Activated B cell treated with CpG ODN at 0.5 μM for 24 hours (primary cell): ENCODE data around the gene DACT2. TPM values are rescaled to one million over a fixed set of nuclear protein-coding genes. Genes with fewer than 3 reads are reported as not detected.

ENCODE experiments used
- ATAC-seq: fragments of 200-7000 bp; cut with Tn5 transposase; one replicate; pipeline ENCODE4 v1.10.0; 2021; ENCODE audit warnings: low read depth, mild to moderate bottlenecking, moderate library complexity
- CTCF ChIA-PET: fragments of 350-600 bp; sonication (Branson Sonifier 250); formaldehyde crosslinking; loops from one replicate; lab custom pipeline; 2021; ENCODE audit warnings: antibody characterized with exemption; lab: Charles Lee
- POLR2A ChIA-PET: fragments of 350-600 bp; sonication (Branson Sonifier 250); formaldehyde crosslinking; loops from one replicate; lab custom pipeline; 2021; ENCODE audit warnings: antibody characterized with exemption; lab: Charles Lee
- DNase-seq: peaks from one replicate; pipeline ENCODE4 v3.0.0; 2022
- H3K27ac Mint-ChIP-seq: one replicate; pipeline ENCODE4 v1.8.0; 2020; ENCODE audit warnings: mixed read lengths
- H3K27me3 Mint-ChIP-seq: one replicate; pipeline ENCODE4 v1.8.0; 2021; ENCODE audit warnings: mixed read lengths
- H3K36me3 Mint-ChIP-seq: one replicate; pipeline ENCODE4 v1.8.0; 2021; ENCODE audit warnings: low read depth, mixed read lengths
- H3K4me1 Mint-ChIP-seq: one replicate; pipeline ENCODE4 v1.8.0; 2021; ENCODE audit warnings: mixed read lengths
- H3K4me3 Mint-ChIP-seq: one replicate; pipeline ENCODE4 v1.8.0; 2020; ENCODE audit warnings: mild to moderate bottlenecking, mixed read lengths
- H3K9me3 Mint-ChIP-seq: one replicate; pipeline ENCODE4 v1.8.0; 2020; ENCODE audit warnings: mixed read lengths
- intact Hi-C: fragments of 100-400 bp; cut with micrococcal nuclease; formaldehyde crosslinking; loops from one replicate; pipeline ENCODE4 v1.15.1; 2024
- total RNA-seq: library from RNA; stranded (reverse); gene quantifications from 2 replicates; pipeline ENCODE4 v1.2.3, GENCODE V29; 2022
- TF ChIP-seq, protein P1 (sequence below): fragments of 200-600 bp; IDR thresholded peaks from one replicate; pipeline ENCODE4 v1.8.0; 2022; ENCODE audit warnings: antibody characterized with exemption, mild to moderate bottlenecking

Gene DACT2
- total RNA-seq, 1 donor from 2014 or later: not detected

- DNase-seq (no peak), ATAC-seq (no peak)
- H3K4me1 Mint-ChIP-seq: no peaks in the 10 kb centered on the region
- H3K9me3 Mint-ChIP-seq: no peaks in the 10 kb centered on the region
- H3K27me3 Mint-ChIP-seq: peaks cover 12% of the 10 kb centered on the region
- H3K4me3 Mint-ChIP-seq: no peak overlapping the region
- CTCF ChIA-PET: no interaction called here
- TF ChIP-seq, protein P1, sequence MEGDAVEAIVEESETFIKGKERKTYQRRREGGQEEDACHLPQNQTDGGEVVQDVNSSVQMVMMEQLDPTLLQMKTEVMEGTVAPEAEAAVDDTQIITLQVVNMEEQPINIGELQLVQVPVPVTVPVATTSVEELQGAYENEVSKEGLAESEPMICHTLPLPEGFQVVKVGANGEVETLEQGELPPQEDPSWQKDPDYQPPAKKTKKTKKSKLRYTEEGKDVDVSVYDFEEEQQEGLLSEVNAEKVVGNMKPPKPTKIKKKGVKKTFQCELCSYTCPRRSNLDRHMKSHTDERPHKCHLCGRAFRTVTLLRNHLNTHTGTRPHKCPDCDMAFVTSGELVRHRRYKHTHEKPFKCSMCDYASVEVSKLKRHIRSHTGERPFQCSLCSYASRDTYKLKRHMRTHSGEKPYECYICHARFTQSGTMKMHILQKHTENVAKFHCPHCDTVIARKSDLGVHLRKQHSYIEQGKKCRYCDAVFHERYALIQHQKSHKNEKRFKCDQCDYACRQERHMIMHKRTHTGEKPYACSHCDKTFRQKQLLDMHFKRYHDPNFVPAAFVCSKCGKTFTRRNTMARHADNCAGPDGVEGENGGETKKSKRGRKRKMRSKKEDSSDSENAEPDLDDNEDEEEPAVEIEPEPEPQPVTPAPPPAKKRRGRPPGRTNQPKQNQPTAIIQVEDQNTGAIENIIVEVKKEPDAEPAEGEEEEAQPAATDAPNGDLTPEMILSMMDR: no peak
- intact Hi-C loops: no loop called here
- POLR2A ChIA-PET: no interaction called here
- no peak overlapping the region for H3K27ac Mint-ChIP-seq
- no peaks in the 10 kb centered on the region for H3K36me3 Mint-ChIP-seq
Measured at GRCh38 chr6:168344338-168344737, 24.8 kb upstream of the DACT2 start.

DNA sequence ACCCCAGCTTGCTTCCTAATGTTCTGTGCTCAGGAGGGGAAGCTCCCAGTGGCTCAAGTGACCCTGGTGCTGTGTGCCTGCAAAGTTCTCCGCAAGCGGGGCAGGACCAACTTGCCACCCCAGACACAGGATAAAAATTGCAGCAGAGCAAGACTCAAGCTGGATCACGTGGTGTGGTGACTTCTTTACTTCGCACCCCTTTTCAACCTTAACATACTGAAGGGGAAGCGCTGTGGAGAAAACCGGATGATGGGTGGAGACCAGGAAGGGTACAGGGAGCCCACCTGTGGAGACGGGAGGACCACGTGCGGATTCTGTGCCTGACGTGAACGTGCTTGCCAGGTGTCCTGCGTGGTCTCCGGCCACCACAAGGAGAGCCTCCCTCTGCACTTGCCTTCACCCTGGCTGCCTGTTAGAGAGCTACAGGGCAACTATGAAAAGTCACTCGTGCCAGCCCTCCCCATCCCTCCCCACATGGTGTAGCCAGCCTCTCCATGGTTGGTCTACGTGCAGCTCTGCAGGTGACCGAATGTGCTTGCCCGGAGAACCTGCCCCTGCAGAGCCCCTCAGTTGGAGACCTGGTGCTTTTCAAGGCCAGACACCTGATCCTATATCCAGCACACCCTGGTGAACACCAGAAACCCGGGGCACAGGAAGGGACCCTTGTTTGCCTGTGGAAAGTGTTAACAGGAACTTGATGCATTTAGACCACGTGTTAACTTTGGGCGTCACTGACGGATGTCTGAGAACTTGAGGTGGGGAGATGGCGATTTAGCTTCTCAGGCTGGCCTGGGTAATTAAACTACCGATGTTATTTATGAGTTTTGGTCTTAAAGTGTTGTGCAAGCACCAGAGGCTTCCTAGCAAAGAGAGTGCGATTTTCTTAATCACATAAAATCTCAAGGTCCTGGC is 23.9 kb upstream of the DACT2 start:
- Mint-ChIP-seq H3K9me3 (no peaks in the 10 kb centered on the region), H3K4me1 (no peaks in the 10 kb centered on the region), H3K27ac (no peak overlapping the region), H3K4me3 (no peak overlapping the region), H3K36me3 (no peaks in the 10 kb centered on the region), H3K27me3 (peaks cover 12% of the 10 kb centered on the region)
- TF ChIP-seq, protein P1: no peak
- intact Hi-C loops: no loop called here
- ATAC-seq: no peak
- ChIA-PET CTCF (no interaction called here), POLR2A (no interaction called here)
- no peak for DNase-seq

GRCh38 chr6:168342636-168343035 is 23.1 kb upstream of the DACT2 start:
- ChIA-PET CTCF (no interaction called here), POLR2A (no interaction called here)
- Mint-ChIP-seq H3K4me3 (no peak overlapping the region), H3K27ac (no peak overlapping the region), H3K4me1 (no peaks in the 10 kb centered on the region), H3K27me3 (peaks cover 12% of the 10 kb centered on the region), H3K36me3 (no peaks in the 10 kb centered on the region), H3K9me3 (no peaks in the 10 kb centered on the region)
- TF ChIP-seq, protein P1: no peak
- intact Hi-C loops: no loop called here
- ATAC-seq (no peak), DNase-seq (no peak)

- Mint-ChIP-seq H3K4me3 (no peak overlapping the region), H3K36me3 (no peaks in the 10 kb centered on the region), H3K27ac (no peak overlapping the region), H3K9me3 (no peaks in the 10 kb centered on the region), H3K27me3 (peaks cover 9% of the 10 kb centered on the region), H3K4me1 (no peaks in the 10 kb centered on the region)
- POLR2A ChIA-PET: no interaction called here
- DNase-seq (no peak), ATAC-seq (no peak)
- TF ChIP-seq, protein P1: no peak
- CTCF ChIA-PET: no interaction called here
- intact Hi-C loops: no loop called here
Measured at GRCh38 chr6:168341280-168341900, 21.8 kb upstream of the DACT2 start.

DNA sequence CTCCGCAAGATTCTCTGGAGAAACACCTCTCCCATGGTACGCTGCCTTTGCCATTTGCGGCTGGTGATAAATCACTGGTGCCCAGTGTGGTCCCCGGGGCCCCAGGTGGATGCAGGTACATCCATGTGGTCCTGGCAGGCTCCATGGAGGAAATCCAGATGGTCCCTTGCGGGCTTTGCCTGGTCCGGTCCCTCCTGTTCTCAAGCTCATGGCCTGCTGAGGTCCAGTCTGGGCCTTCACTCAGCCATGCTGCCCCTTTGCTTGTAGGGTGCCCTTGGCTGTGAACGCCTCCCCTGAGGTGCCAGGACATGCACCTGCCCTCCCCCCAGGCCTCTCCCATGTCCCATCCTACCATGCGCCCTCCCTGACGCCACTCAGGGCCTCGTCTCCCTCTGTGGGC is 21.2 kb upstream of the DACT2 start:
- H3K4me1 Mint-ChIP-seq: no peaks in the 10 kb centered on the region
- H3K27ac Mint-ChIP-seq: no peak overlapping the region
- CTCF ChIA-PET: no interaction called here
- TF ChIP-seq, protein P1: no peak
- H3K4me3 Mint-ChIP-seq: no peak overlapping the region
- DNase-seq (no peak), ATAC-seq (no peak)
- intact Hi-C loops: no loop called here
- no peaks in the 10 kb centered on the region for H3K36me3 Mint-ChIP-seq
- H3K9me3 Mint-ChIP-seq: no peaks in the 10 kb centered on the region
- POLR2A ChIA-PET: no interaction called here
- H3K27me3 Mint-ChIP-seq: peaks cover 9% of the 10 kb centered on the region
